HG02763 (cell line): ENCODE measurements around the gene ST6GAL1.
"Not testable (repeated sequence)": the region's sequence is repeated elsewhere in the genome, so short reads cannot be mapped to it uniquely, and the experiment has no call there.

Source experiments
- ATAC-seq: cut with Tn5 transposase; IDR thresholded peaks from one replicate; pipeline ENCODE4 v1.9.1; 2021; ENCODE audit warnings: mild to moderate bottlenecking, moderate library complexity; ENCODE audit not compliant: unreplicated experiment

ST6GAL1 gene

DNA sequence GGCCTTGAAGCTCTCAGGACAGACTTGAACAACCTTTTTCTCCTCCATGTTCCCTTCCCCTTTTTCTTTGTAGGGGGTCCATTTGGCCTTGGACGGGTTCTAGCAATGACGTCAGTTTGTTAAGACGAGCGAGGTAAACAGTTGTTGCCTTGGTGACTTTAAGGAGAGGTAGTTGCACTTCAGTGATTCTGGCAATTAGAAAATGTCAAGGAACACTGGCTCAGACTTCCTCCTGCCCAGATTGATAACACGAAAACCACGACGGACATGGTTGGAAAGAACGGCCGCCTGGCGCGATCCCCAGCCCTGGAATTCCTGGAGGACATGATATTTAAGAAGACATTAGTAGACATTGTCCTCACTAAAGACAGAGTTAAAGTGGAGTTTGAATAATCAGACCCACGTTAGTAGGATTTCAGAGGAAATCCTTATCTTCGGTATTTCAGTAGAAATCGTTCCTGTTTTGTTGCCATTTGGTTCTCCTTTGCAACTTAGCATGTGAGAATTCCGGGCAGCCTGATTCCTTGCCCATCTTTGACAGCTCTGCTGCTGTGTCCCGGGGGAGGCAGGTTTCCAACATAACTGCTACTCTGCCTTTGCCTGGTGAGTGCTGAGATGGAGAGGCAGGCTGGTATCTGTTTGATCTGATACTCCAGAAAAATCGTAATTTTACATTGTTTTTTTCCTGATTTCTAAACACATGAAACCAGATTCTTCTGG lies 87.3 kb downstream of the ST6GAL1 start:
- no peak for ATAC-seq

DNA sequence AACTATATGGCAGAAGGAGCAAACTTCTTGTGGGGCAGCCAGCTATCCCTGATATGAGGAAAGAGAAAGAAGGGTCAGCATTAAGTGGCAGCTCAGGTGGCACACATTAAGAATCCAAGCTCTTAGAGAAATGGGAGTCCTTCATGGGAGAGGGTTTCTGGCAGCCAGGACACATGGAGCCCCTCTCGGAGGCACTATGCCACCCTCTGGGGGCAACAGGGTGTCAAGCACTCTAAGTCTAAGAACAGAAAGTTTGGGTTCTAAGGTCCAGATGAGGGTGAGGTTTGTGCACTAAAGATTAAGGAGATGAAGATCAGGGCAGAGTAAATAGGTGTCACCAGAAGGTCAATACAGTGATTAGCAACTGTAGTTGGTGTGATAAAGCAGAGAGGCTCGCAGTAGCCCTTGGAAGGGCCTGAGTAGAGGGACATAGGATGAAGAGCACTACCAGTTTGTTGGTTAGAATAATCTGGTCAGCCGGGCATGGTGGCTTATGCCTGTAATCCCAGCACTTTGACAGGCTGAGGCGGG lies 89.3 kb downstream of the ST6GAL1 start:
- no peak for ATAC-seq

DNA sequence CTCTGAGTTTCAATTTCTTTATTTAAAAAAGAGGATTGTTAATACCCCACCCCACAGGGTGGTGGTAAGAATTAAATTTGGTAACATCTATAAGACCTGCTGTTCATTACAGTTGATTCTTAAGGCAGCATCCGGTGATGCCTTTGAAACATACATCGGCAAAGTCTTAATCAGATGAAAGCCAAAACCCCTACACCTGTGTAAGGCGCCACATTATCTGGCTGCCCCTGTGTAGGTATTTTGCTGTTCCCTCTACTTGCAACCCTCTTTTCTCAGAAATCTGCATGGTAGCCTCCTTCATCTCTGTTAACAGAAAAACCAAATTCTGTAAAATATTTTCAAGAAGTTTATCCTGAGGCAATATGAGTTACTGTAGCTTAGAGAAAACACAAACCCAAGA lies 90.0 kb downstream of the ST6GAL1 start:
- no peak for ATAC-seq

DNA sequence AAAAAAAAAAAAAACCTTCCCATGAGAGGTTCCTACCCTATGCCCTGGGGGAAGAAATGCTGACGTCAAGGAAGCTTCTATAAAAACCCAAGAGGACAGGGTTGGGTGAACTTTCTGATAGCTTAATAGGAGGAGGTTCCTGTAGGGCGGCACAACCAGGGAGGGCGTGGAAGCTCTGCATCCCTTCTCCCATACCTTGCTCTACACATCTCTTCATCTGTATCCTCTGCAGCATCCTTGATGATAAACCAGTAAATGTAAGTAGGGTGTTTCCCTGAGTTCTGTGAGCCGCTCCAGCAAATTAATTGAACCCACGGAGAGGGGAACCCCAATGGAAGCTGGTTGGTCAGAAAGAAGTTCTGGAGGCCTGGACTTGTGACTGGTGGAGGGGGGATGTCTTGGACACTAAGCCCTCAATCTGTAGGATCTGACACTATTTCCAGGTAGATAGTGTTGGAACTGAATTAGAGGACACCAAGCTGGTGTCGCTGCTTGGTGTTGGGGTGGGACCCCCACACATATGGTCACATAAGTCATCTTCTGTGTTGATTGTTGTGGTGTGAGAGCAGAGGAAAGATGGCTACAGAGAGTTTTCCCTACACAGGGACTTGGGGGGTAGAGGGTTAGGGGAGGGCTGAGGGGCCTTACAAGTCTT lies 91.5 kb downstream of the ST6GAL1 start:
- peak; percentile 42 for ATAC-seq

DNA sequence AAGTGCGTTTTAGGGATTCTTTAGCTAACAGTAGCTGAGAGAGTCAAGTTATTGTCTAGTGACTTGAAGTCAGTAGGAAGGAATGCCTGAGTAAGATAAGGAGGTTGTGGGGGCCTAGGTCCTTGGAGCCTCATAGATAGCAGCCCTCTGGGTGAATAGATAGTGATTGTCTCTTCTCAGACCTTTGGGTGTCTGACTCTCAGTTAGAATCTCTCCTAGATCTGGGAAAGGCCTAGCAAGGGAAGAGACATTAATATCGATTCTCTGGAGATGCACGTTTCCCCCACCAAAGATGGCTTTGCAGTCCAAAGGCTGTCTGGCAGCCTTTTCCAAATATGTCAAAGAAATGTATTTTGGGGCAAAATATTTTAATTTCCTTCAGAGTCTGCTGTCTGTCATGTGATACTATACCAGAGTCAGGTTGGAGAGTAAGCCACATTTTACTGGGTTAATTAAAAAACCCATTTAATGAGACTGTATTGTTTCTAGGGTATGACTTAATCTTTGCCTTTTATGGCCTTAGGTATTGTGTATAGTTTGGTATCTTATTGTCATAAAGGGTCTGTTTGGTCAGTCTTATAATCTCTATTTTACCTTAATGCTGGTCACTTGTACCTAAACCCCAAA lies 92.2 kb downstream of the ST6GAL1 start:
- ATAC-seq, result no peak

DNA sequence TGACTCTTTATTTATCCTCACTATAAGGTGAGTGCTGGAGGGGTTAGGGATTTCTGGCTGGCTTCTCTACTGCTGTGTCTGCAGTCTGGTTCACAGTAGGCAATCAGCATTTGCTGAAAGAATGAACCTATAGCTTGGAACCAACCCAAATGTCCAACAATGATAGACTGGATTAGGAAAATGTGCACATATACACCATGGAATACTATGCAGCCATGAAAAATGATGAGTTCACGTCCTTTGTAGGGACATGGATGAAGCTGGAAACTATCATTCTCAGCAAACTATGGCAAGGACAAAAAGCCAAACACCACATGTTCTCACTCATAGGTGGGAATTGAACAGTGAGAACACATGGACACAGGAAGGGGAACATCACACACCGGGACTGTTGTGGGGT lies 93.0 kb downstream of the ST6GAL1 start:
- ATAC-seq, result not testable (repeated sequence)

DNA sequence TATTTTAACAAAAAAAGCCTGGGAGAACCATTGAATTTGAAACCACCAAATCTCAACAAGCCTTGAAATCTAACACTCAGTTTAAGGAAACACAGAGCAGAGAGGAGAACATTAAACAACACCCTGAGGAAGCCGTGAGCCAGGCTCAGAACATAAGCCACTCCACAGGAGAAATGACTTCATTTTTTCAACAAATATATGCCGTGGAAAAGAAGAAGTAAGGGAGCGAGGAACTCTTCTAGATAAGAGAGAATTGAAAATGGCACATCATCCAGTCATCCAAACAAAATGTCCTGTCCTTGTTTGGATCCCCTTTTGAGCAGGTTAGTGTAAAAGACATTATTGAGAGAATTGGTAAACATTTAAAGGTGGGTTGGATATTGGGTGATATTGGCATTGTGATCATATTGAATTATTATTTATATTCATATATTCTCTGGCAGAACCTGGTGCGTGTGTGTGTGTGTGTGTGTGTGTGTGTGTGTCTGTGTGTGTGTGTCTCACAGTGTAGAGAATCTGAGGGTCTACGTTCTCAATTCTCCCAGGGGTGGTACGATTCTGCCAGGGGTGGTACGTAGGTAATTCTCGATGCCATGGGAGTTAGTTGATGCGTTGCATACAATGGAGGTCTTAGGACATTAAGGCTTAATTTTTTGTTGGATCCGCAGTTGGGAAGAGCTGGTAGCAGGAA lies 94.4 kb downstream of the ST6GAL1 start:
- no peak for ATAC-seq

DNA sequence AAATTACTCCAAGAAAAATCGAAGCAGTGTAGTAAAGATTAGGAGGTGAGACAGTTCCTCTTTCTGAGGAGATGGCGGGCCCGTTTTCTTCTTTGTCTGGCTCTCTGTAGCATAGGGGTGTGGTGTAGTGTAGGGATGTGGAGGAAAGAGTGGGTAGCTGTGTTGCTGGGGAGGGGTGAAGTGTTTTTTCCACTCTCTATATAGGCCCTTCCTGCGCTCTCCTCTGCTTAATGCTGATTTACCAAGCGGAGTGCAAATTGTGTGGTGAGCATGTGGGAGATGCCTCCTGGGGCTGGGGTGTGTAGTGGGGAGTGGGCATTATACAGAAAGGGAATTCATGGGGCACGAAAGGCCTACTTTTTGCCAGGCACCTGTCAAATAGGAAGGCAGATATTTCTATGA lies 94.9 kb downstream of the ST6GAL1 start:
- peak; percentile 36 for ATAC-seq

DNA sequence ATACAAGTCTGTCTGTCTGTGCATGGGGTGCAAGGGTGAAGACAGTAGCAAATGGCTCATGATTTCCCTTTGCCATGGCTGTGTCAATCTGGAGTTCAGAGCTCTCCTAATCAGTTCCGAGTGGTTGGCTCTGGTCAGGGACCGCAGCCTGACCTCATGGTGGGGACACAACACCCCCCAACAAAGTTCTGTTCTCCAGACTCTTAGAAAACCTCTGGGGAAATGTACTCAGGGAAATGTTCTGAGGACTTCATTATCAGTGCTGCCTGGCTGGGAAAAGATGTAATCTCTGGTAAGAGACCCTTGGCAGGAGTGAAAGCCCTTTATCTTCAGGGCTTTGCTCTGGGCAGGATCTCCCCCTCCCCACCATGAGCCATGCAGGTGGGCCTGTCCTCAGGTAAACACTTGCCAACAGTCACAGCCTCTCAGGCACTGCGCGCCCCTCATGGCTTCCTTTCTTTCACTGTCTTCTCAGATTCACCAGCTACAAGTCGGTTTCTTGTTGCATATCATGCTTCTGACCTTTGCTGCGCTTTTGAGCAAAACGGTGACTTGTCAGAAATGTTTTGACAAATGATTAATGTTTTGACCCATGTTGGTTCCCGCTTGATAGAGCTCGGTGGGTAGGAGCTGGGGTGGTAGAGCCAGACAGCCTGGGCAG lies 95.5 kb downstream of the ST6GAL1 start:
- ATAC-seq, result peak; percentile 22

DNA sequence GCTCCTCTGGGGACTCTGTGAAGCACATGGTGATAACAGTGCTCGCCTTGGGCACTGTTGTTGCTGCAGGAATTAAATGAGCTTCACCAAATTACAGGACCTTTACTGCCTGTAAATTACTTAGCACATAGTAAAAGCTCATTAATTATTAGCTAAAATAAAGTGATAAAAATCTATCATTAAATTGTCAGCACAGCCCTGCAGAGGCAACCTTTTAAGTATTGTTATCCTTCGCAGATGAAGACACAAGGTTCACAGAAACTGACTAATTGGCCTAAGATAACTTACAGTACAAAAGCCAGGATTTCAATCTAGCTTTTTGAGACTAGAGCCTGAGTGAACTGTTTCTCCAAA lies 96.0 kb downstream of the ST6GAL1 start:
- no peak for ATAC-seq

DNA sequence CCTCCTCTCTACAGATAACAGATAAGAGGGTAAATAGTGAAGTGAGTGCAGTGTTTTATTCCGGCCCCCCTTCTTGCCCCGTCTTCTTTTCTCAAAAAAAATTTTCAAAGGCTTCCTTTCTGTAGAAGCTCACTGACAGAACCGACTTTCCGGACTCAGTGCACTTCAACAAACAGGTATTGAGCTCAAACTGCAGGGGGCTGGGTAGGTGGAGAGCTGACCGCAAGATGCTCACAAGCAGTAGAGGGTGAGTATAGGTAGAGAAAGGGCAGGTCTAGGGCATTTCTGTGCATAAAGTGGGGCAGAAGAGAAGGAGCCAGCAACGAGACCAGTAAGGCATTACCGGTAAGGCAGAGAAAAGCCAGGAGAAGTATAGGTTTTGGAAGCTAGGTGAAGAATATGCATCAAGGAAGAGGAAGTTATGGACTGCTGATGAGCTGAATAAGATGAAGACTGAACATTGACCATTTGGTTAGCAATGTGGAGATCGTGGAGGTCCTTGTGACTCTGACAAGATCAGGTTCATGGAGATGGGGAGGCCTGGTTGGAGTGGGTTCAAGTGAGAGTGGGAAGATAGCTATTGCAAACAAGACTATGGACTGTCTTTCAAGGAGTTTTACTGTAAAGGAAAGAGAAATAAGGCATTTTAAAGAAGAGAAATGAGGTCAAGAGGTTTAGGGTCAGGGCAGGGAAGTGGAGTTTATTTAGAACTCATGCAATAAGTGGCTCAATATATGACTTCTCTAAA lies 97.4 kb downstream of the ST6GAL1 start:
- no peak for ATAC-seq

DNA sequence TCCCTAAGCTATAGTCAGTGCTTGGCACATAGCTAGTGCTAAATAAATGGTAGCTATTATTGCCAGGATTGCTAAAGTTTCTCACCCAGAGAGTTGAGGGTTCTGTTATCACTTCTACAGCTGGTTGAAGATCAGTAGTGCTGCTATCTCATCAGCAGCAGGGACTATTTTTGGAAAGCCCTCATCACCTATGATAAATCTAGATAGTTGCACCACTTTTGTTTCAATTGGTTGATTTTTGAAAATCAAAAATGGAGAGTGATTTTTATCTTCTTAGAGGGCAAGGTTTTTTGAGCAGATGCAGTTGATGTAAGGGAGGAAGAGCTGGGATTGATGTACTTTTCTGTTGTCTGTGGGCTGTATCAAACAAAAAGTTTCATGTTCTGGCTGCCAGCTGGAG lies 101.6 kb downstream of the ST6GAL1 start:
- no peak for ATAC-seq

DNA sequence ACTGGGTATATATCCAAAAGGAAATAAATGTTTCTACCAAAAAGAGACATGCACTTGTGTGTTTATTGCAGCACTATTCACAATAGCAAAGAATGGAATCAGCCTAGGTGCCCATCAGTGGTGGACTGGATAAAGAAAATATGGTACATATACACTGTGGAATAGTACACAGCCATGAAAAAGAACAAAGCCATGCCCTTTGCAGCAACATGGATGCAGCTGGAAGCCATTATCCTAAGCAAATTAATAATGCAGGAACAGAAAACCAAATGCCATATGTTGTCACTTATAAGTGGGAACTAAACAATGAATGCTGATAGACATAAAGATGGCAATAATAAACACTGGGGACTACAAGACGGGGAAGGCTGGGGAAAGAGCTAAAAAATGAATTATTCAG lies 106.1 kb downstream of the ST6GAL1 start:
- no peak for ATAC-seq

DNA sequence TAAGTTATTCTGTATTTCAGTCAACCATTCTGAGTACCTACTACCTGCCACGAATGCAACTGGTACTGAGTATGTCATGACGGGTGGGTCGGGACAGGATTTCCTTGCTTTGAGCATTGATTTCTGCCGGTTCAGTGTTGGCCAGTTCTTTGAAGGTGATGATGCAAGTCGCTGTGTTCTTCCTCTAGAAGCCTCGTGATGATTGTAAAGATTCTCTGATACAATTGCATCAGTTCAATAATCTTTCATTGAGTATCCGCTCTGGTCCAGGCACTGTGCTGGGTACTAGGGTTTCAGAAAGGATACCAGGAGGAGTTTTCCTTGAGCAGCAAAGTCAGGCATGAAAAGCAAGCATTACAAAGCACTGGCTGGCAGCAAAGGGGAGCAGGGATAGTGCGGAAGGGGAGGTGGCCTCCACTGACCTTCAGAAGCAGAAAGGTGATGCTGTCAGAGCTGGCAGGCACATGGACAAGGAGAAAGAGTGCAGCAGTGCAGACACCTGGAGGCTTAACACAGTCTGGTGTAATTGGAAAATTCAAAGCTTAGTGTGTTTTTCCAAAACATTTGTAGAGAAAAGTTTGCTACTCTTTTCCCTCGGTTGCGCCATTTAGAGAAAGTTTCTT lies 108.9 kb downstream of the ST6GAL1 start:
- ATAC-seq, result no peak

DNA sequence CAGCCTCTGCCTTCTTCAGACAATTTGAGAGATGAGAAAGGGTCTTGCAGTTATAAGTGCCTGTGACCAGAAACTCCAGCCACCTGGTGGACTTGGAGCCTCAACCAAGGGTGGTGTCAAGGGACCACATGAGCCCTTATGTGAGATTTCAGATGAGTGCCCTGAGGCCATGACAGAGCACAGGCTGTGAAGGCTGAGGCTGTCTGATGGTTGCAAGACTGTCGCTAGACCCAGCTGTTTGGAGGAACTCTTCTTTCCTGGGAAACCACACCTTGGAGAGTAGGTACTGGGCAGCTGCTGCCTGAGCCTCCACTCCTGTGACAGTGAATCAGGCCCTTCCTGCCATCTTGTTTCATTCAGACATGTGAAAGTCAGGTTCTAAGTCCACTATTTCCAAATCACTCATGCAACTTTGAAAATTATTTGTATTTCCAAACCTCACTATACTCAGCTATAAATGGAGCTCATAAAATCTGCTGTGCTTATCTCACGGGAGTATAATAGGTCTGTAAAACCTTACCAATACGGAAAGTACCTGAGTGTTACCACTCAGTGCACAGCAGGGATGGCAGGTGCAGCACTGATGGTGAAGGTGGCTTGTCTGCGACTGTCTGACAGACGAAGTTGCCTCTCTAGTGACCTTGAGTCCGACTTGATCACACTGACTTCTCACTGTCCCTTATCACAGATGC lies 109.5 kb downstream of the ST6GAL1 start:
- ATAC-seq, result no peak

DNA sequence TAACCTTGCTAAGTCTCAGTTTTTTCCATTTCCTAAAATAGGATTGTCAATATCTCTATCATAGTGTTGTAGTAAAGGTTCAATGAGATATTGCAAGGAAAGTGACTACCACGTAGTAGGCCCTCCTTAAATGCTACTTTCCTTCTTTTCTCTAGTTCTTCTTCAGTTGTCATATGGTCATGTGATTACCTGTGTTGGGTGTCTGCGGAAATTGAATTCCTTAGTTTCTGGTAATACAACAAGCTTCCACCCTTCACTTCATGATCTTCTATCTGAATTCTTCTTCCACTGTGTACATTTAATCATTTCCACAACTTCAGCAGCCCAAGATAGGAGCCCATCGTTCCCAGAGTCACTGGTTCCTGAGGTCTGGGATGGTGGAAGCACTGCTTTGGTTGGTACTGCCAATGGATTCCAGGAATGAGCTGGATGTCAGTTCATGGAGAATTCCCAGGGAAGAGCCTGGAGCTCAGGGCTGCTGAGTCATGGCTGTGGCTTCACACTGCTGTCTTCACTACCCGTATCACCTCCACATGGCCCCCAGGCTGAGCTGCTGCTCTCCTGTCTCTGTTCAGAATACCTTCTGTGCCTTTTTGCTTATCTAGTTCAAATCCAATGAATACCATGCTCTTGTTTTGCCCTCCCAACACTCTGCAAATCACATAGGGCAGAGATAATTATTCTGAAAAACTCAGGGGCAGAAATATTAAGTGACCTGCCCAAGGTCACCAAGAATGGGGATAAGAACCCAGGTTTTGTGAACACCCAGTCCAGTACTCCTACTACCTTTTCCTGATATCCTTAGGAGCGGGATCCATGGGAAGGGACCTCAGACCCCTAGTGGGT lies 110.4 kb downstream of the ST6GAL1 start:
- ATAC-seq, result no peak

DNA sequence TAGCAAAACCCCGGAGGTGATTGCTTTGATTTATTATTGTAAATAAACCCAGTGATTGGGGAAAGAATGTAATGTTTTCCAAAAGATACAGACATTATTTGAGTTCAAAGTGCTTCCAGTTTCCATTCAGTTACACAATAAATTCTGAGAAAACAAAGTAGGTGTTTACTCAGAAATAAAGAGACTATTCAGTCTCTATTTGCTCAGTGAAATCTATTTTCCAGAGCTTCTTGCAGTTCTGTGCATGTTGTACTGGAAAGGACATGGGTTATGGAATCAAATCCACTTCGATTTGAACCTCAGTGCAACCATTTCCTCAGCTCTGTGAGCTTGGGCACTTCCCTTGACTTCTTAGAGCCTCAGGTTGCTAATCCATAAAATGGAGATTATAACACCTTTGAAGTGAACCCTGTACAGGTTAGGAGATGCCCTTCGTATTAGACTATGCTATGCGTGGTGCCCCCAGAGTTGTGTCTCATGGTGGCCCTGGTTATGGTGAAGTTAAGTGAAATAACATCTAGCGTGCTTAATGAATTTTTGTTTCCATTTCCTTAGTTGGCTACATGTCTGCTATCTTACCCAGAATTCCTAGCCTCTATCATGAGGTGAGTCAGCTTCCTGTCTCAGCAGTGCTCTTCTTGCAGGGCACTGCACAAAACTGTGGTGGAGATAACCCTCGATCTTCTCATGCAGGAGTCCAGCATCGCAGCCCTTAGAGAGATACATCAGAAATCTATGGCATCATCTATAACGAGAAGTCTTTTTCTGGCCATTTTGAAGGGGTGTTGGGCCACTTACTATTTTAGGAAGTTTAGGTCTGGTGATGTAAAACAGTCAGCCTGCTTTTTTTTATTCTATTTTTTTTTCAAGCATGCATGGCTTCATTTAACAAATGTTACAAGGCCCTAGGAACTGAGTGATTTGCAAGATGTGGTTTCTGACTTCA lies 111.3 kb downstream of the ST6GAL1 start:
- no peak for ATAC-seq
